ENCODE measurements around the gene SERPINA1. TPM values are rescaled to one million over a fixed set of nuclear protein-coding genes. Genes with fewer than 3 reads are reported as not detected.
"Not testable (repeated sequence)": the region's sequence is repeated elsewhere in the genome, so short reads cannot be mapped to it uniquely, and the experiment has no call there.

The SERPINA1 gene
- total RNA-seq, 1 experiment from 2014 or later: not detected

GRCh38 chr14:94370524-94370910 is 17.9 kb downstream of the SERPINA1 start:
- H2BK15ac ChIP-seq (ENCODE audit: low read depth, low read length): no peak overlapping the region
- H3T11ph ChIP-seq (ENCODE audit: low read length): no peak overlapping the region
- no peak overlapping the region for H4K5ac ChIP-seq (ENCODE audit: insufficient read length, low read depth, low read length)
- H2BK120ac ChIP-seq (ENCODE audit: low read depth, low read length, poor library complexity, severe bottlenecking): no peak overlapping the region
- no peak overlapping the region for H3K23ac ChIP-seq (ENCODE audit: insufficient read length, low read depth, low read length)
- H3K36me3 Mint-ChIP-seq (ENCODE audit: insufficient read depth in 1 of 3, low read depth in 3 of 3): no peaks in the 10 kb centered on the region
- H3K4me3 Mint-ChIP-seq: no peak overlapping the region
- no peak overlapping the region for H3K9ac ChIP-seq (ENCODE audit: extremely low read depth, insufficient read length, low read length)
- H3K9me3 Mint-ChIP-seq: no peaks in the 10 kb centered on the region
- H2AFZ ChIP-seq (ENCODE audit: low read length): no peak overlapping the region
- H4K20me1 ChIP-seq (ENCODE audit: control insufficient read depth, insufficient read depth, insufficient read length): no peaks in the 10 kb centered on the region
- no peak overlapping the region for H2BK20ac ChIP-seq (ENCODE audit: low read depth, low read length, poor library complexity, severe bottlenecking)
- H3K18ac ChIP-seq (ENCODE audit: insufficient read length, low read depth, low read length): no peak overlapping the region
- no peaks in the 10 kb centered on the region for H3K23me2 ChIP-seq (ENCODE audit: insufficient read length, low read depth, low read length, poor library complexity, severe bottlenecking)
- no CpG with 5 or more reads among the region's 6 CpGs for WGBS (ENCODE audit: extremely low coverage, insufficient read length, low lambda C conversion rate)
- no peak overlapping the region for H3K4me2 ChIP-seq (ENCODE audit: insufficient read depth, insufficient read length, low read length)
- no peak overlapping the region for H3K27ac ChIP-seq (ENCODE audit: insufficient read length, low read depth, low read length)
- no peak overlapping the region for H2AK5ac ChIP-seq (ENCODE audit: insufficient read length, low read length)
- H3K56ac ChIP-seq (ENCODE audit: insufficient read length, low read depth, low read length): no peak overlapping the region
- no peaks in the 10 kb centered on the region; the same call in 1 of the 2 replicates for H3K27me3 ChIP-seq (ENCODE audit: insufficient read depth, low read length)
- H2BK5ac ChIP-seq (ENCODE audit: insufficient read length, low read length): no peak overlapping the region
- no peak for TF ChIP-seq CTCF (conservative IDR thresholded peaks at IDR 0.05)
- H4K8ac ChIP-seq (replicated peaks; ENCODE audit: insufficient read length, low read depth, low read length): no peak overlapping the region
- peaks cover 34 to 36% of the 10 kb centered on the region in 2 experiments for H3K4me1 Mint-ChIP-seq
- peaks cover 2% of the 10 kb centered on the region for H3K27me3 Mint-ChIP-seq (ENCODE audit: low read depth)
- no peak for DNase-seq
- H3K14ac ChIP-seq (ENCODE audit: insufficient read depth, low read length): no peak overlapping the region
- no peak overlapping the region for H4K91ac ChIP-seq (ENCODE audit: insufficient read length, low read depth, low read length)
- no peaks in the 10 kb centered on the region for H3K79me2 ChIP-seq (ENCODE audit: insufficient read depth, low read length)
- peaks cover 5% of the 10 kb centered on the region; the same call in 1 of the 2 replicates for H3K4me1 ChIP-seq (ENCODE audit: insufficient read depth, low read length)
- H3K9me3 ChIP-seq (ENCODE audit: control insufficient read depth, low read depth, low read length): no peaks in the 10 kb centered on the region
- no peaks in the 10 kb centered on the region for H3K79me1 ChIP-seq (ENCODE audit: insufficient read depth, low read depth, low read length, poor library complexity, severe bottlenecking)
- no peak overlapping the region for H2BK12ac ChIP-seq (ENCODE audit: insufficient read length, low read depth, low read length)
- H3K4ac ChIP-seq (ENCODE audit: low read depth, low read length): no peak overlapping the region
- no peak overlapping the region for H3K27ac Mint-ChIP-seq

- H3K23ac ChIP-seq (ENCODE audit: insufficient read length, low read depth, low read length); H3K27me3 Mint-ChIP-seq (ENCODE audit: low read depth); H3K27ac Mint-ChIP-seq; H3K27me3 ChIP-seq (ENCODE audit: insufficient read depth, low read length); H3K14ac ChIP-seq (ENCODE audit: insufficient read depth, low read length); H2BK15ac ChIP-seq (ENCODE audit: low read depth, low read length); DNase-seq; H2AFZ ChIP-seq (ENCODE audit: low read length); H3K23me2 ChIP-seq (ENCODE audit: insufficient read length, low read depth, low read length, poor library complexity, severe bottlenecking); H3K4me1 ChIP-seq (ENCODE audit: insufficient read depth, low read length); H3K9me3 Mint-ChIP-seq; H3K27ac ChIP-seq (ENCODE audit: insufficient read length, low read depth, low read length); H3K9ac ChIP-seq (ENCODE audit: extremely low read depth, insufficient read length, low read length); H2BK5ac ChIP-seq (ENCODE audit: insufficient read length, low read length); H3K18ac ChIP-seq (ENCODE audit: insufficient read length, low read depth, low read length); H3K9me3 ChIP-seq (ENCODE audit: control insufficient read depth, low read depth, low read length); H4K8ac ChIP-seq (replicated peaks; ENCODE audit: insufficient read length, low read depth, low read length); H2BK12ac ChIP-seq (ENCODE audit: insufficient read length, low read depth, low read length); H2AK5ac ChIP-seq (ENCODE audit: insufficient read length, low read length); H2BK120ac ChIP-seq (ENCODE audit: low read depth, low read length, poor library complexity, severe bottlenecking); H2BK20ac ChIP-seq (ENCODE audit: low read depth, low read length, poor library complexity, severe bottlenecking); H3K4ac ChIP-seq (ENCODE audit: low read depth, low read length); H3K79me2 ChIP-seq (ENCODE audit: insufficient read depth, low read length); H3K4me2 ChIP-seq (ENCODE audit: insufficient read depth, insufficient read length, low read length); H3T11ph ChIP-seq (ENCODE audit: low read length); H3K4me3 Mint-ChIP-seq; H4K91ac ChIP-seq (ENCODE audit: insufficient read length, low read depth, low read length); H3K79me1 ChIP-seq (ENCODE audit: insufficient read depth, low read depth, low read length, poor library complexity, severe bottlenecking); H4K20me1 ChIP-seq (ENCODE audit: control insufficient read depth, insufficient read depth, insufficient read length); H3K56ac ChIP-seq (ENCODE audit: insufficient read length, low read depth, low read length); H4K5ac ChIP-seq (ENCODE audit: insufficient read length, low read depth, low read length); H3K36me3 Mint-ChIP-seq (ENCODE audit: insufficient read depth in 1 of 3, low read depth in 3 of 3): not testable (repeated sequence)
- H3K4me1 Mint-ChIP-seq: peaks cover 28 to 30% of the 10 kb centered on the region in 2 experiments
- WGBS (ENCODE audit: extremely low coverage, insufficient read length, low lambda C conversion rate): no CpG with 5 or more reads among the region's 22 CpGs
These were observed 18.5 kb downstream of the SERPINA1 start for GRCh38 chr14:94369766-94370523.

Data from H9 (cell line).